GM12864 (cell line): Measurements from ENCODE around the gene ITIH6.
A peak's percentile ranks its signal among the peaks of the same experiment; 100 is the strongest.
"Not testable (repeated sequence)": the region's sequence is repeated elsewhere in the genome, so short reads cannot be mapped to it uniquely, and the experiment has no call there.

Experiments
- DNase-seq: peaks from one replicate; pipeline ENCODE4 v3.0.0-alpha.2; 2011; ENCODE audit warnings: low read depth
- H3K4me3 ChIP-seq: 2 replicates; pipeline ENCODE4 v1.5.1; 2011; ENCODE audit warnings: mild to moderate bottlenecking, low read depth, low read length, control low read depth
- CTCF ChIP-seq: IDR thresholded peaks from 2 replicates; pipeline ENCODE4 v1.5.1; 2011; ENCODE audit warnings: low read depth, mild to moderate bottlenecking, moderate library complexity, low read length, control low read depth, inconsistent platforms; ENCODE audit errors: missing control alignments

The ITIH6 gene

DNA sequence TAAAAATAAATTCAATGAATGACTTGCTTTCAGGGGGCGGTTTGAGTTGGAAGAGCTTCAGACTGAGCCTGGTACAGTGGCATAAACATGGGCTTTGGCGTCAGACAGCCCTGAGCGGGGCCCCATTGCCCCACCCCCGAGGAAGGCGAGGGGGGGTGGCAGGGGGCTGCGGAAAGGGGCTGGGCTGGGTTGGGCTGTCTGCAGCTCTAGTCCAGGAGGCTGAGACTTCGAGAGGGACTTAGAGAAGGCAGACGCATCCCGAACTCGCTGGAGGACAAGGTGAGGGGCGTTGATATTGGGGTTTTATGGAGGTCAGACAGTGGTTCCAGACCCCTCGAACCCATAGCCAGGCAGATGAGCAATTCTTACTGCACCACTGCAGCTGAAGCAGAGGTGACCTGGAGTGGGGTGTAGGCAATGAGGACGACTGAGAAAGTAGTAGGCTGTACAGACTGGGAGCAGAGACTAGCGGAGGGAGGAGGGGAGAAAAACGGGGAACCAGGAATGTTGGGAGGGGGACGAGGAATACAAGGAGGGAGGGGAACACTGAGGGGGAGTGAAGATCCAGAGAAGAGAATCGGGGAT is 9.6 kb upstream of the ITIH6 start, which contains the start of gene MAGED2:
Gene MAGED2, plus strand, starts transcription at position 222 of the 585 bp plus-strand sequence. CDS start 1,587 bp downstream, outside the sequence.
- H3K4me3 ChIP-seq, result peak within 1 kb of the TSS; percentile 81
- DNase-seq, result no peak
- TF ChIP-seq CTCF, result no peak

DNA sequence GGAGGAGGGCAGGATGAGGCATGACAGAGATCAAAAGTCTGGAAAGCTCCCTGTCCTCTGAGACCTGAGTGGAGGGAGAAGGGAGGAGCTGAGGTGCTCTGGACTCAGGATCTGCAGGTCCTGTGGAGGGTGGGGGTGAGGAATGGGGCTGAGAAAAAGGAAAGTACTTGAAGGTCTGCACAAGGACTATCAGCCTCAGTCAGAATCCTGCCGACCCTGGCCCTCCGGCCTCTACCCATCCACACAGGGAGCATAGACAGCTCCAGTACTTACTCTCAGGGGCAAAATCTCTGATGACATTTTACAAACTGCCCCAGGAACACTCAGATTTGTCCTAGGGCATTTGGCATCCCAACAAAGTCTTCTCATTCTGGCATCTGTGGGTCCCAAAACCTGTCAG is 991 bp upstream of the ITIH6 start:
- H3K4me3 ChIP-seq, result no peak overlapping the region
- no peak for TF ChIP-seq CTCF
- no peak for DNase-seq

DNA sequence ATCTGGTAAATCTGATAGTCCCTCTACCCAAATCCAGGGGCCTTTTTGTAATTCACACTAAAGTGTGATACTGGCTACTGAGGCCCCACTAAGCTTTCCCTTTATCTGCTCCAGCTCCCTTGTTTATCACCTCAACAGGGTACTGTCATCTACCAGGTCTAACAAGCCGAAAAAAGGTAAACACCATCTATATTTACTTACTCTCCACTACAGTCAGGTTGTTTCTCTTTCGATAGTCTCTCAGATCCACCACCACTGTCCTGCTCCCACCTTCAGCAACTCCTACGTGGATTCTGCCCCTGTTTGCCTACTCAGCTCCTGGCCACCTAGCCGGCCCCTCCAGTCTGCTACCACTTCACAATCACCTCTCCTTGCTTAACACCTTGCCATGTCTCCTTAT is 3.3 kb downstream of the ITIH6 start:
- no peak for DNase-seq
- H3K4me3 ChIP-seq, result no peak overlapping the region
- TF ChIP-seq CTCF, result no peak

- TF ChIP-seq CTCF, result no peak
- no peak overlapping the region for H3K4me3 ChIP-seq
- DNase-seq, result no peak
Measured at GRCh38 chrX:54794028-54794427, 4.0 kb downstream of the ITIH6 start.

GRCh38 chrX:54789405-54789804 is 8.7 kb downstream of the ITIH6 start:
- not testable (repeated sequence) for H3K4me3 ChIP-seq, DNase-seq

DNA sequence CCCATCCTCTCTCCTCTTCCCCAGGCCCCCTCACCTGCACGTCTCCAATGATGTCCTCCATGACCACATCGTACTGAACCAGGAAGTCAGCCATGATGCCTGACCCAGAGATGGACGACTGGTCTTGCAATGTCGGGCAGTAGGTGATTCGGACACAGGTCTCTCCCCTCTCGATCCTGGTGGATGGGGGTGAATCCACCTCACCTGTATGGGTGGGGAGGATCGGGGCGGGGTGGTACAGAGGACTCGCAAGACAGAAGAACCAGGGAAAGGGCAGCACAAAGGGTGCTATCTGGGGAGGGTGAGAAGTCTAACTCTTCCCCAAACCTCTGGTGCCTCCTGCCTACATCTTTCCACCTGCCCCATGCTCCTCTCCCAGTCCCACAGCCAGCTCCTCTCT is 9.6 kb downstream of the ITIH6 start:
- no peak for DNase-seq
- H3K4me3 ChIP-seq, result no peak overlapping the region
- no peak for TF ChIP-seq CTCF

DNA sequence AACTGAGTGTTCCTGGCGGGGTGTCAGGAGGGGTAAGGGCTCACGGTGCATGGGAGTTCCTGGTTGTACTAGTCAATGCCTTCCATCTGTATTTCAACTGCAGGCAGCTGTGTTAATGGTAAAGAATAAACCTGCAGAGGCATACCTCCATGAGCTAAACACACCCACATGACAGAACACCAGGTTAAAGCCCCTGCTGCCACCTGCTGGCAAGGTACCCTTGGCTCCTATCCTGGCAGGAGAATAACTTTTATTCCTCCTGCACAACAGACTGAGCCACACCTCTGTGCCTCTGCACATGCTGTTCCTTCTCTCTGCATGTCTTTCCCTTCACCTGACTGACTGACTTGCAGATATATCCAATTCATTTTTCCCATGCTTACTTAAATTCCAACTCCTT is 11.1 kb downstream of the ITIH6 start:
- peak; percentile 44 for TF ChIP-seq CTCF
- no peak for DNase-seq
- H3K4me3 ChIP-seq, result no peak overlapping the region
